Kidney capillary endothelial cell (primary cell): ENCODE data around the gene TMEM233.

Experiments used
- DNase-seq: peaks from one replicate; pipeline ENCODE4 v3.0.0-alpha.2; 2018; ENCODE audit warnings: low spot score

The TMEM233 gene

DNA sequence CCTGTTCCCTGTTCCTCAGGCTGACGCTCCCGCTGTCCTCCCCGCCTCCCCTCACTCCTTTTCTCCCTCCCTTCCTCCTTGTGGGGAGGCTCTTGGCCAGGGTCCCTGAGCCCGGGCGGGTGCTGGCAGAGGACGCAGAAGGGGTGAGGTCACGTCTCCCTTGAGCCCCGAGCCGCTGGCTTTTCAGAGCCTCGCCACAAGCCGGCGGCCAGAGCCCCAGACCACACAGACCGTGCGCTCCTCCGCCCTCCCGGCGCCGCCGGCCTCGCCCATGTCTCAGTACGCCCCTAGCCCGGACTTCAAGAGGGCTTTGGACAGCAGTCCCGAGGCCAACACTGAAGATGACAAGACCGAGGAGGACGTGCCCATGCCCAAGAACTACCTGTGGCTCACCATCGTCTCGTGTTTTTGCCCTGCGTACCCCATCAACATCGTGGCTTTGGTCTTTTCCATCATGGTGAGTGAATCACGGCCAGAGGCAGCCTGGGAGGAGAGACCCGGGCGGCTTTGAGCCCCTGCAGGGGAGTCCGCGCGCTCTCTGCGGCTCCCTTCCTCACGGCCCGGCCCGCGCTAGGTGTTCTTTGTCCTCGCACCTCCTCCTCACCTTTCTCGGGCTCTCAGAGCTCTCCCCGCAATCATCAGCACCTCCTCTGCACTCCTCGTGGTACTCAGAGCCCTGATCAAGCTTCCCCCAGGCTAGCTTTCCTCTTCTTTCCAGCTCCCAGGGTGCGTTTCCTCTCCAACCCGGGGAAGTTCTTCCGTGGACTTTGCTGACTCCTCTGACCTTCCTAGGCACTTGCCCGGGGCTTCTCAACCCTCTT, at the start of gene TMEM233:
TMEM233 (plus strand) TSS at position 197 of the 821 bp plus-strand sequence; CDS start at position 272, 75 bp downstream.
- peak; percentile 50 for DNase-seq

DNA sequence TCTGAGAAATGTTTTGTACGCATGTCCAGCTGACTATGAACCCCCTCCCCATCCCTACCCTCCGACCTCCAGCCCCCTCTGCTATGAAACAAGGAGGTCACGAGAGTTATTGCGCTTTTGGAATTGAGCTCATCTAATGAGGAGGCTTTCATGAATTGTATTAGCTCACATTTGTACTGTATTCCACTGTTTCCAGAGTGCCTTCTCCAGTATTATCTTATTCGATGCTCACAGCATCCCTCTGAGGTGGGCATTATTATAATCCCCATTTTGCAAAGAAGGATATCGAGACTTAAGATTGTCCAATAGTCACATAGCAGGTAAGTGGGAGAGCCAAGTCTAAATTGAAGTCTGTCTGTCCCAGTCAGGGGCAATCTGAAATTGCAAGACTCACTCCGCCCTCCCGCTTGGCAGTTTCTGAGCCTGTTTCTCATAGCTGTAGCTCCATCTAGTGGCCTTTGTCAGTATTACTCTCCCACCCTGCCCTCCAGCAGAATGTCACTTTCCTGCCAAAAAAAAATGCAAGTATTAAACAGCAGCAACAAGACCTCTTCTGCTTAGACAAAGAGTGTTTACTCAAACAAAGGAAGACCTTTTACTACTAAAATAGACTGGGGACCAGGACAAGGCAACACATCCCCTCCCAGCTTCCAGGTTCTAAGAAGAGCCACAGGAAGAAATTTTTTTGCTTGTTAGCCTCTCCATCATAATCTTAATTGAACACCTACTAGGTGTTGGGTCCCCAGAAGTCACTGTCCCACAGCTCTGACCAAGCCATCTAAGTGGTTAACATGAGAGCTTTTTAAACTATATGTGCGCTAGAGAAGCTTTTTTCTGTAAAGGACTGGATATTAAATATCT, 48.6 kb upstream of the TMEM233 start:
- DNase-seq = peak; percentile 69

DNA sequence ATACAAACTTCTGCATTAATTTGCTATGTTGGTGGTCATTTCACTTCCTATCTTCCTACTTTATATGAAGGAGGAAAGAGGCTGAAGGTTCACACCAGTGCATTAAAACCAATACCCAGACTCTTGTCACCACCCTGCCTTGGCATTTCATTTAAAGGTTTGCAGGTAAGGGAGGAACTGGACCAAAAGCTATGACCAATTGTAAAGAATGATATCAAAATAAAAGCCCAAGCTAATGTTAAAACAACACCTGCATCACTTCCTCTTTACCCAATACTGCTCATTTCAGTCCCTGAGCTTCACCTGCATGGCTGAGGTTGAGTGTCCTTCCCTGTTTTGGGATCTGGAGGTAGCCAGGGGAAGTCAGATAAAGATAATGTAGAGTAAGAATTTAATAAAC, 47.2 kb upstream of the TMEM233 start:
- no peak for DNase-seq

DNA sequence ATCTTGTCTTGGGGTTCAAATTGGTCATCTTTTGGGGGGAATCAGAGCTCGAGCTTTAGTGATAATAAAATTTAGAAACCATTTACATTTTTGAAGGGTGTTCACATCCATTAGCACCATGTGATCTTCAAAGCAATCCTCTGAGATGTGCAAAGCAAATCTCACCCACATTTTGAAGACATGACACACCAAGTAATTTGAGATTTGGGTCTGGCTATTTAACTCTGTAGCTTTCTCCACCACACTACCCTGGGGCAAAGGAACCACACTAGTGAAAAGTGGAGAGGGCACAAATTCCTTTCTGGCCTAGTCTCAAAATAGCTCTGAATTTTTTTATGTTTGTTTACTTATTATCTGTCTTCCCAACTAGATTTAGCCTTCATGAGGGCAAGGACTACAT, 46.6 kb upstream of the TMEM233 start:
- DNase-seq = no peak

DNA sequence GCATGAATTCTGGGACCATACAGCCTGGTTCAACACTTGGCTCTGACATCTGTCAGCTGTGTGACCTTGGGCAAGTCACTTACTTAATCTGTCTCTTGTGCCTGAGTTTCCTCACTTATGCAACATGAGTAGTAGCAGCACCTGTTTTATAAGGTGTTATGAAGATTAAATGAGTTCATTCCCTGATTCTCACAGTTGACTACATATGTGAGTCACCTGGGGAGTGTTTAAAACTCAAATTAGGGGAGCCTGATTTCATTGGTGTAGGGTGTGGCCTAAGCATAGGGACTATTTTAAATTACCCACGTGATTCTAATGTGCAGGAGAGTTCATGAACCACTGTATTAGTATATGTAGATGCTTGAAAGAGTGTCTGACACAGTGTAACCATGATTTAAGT, 36.7 kb upstream of the TMEM233 start:
- no peak for DNase-seq

DNA sequence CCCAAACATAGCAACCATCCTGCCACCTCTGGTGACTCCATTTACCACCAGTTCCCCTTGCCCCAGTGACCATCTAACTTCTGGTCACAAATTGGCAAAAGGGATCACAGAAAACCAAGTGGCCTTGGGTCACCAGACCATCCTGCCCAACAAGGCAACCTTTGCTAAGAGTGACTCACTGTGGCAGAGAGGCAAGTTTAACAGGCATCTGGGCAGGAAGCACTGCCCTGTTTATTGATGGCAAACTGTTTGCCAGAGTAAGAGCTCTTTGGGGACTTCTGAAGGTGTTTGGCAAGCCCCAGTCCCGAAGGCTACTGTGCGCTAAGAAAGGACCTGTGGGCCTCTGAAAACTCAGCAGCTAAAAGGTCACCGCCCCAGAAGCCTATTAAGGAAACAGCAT, 28.2 kb upstream of the TMEM233 start:
- DNase-seq = no peak

DNA sequence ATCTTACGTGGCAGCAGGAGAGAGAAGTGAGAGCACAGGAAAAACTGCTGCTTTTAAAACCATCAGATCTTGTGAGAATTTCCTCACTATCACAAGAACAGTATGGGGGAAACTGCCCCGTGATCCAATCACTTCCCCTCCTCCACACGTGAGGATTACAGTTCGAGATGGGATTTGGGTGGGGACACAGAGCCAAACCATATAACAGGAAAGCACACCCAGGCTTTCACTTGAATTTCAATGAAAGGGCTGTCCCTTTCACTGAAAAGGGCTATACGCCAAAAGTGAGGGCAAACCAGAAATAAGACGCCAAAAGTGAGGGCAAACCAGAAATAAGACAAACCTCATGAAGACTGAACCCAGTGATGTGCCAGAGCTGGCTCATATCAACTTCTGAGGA, 22.8 kb upstream of the TMEM233 start:
- DNase-seq = no peak

DNA sequence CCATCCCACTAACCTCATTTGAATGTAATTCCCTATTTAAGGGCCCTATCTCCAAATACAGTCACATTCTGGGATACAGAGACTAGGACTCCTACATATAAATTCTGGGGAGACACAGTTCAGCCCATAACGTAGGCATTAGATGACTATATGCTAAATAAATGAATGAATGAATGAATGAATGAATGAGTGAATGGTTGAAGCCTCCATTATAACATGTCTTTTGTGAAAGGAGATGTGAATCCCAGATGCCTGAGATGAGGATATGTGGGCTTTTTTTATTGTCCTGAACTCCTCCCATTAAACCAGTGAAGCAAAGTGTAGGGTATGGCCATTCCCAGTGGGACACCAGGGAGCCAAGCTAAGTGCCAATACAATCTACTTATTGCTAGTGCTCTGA, 20.5 kb upstream of the TMEM233 start:
- DNase-seq = no peak

DNA sequence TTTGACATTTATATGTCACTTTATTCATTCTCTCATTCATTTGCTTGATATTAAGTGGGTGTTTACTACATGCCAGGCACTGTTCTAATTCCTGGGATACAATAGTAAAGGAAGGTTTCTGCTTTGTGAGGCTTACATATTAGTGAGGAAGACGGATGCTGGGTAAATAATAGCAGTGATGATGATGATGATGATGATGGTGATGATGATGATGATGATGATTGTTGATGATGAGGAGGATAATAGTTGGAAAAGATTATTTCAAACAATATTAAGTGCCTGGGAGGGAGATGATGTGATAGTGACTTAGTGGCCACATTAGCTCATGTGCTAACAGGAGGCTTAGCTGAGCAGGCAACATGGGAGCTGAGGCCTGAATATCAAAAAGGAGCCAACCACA, 19.3 kb upstream of the TMEM233 start:
- DNase-seq = no peak

DNA sequence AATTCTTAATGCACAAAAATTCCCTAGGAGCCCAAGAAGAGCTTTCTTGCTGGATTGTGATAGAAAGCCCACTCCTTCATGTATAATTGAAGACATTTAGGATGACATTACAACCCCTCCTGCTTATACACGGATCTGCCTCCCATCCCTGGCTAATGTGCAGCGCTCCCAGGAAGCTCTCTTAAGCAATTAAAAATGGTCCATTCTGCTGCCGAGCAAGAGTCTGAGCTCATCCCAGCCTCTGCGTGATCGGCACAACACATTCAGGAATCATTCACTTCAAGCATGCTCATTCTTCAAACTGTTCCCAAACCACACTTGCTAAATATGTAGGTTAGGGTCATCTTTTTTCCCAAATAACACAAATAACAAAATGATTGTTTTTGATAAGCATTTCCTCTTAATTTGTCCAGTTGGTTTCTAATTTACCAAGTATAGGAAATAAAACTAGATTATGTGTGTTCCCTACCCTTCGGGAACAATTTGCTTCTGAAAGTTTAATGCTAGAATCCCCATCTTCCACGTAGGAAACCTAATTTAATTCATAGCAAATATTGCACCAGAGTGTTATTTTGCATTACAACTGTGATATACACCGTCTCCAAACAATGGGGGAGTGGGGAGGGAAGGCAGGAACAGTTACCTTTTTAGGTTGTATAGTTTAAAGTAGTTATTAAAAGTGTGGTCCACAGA, 17.3 kb upstream of the TMEM233 start:
- DNase-seq = no peak

DNA sequence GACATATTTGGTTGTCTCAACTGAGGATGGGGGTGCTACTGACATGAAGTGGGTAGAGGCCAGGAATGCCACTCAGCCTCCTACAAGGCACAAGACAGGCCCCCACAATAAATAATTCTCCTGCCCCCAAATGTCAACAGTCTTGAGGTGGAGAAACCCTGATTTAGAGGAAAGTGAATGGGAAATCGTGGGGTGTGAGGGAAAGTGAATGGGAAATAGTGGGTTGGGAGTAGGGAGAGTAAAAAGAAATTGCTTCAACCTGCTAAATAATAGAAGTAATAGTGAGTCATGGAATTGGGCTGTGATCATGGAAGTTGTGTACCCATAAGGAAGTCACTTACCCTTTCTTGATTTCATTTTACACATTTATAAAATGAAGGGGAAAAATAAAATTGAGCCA, 16.7 kb upstream of the TMEM233 start:
- no peak for DNase-seq

DNA sequence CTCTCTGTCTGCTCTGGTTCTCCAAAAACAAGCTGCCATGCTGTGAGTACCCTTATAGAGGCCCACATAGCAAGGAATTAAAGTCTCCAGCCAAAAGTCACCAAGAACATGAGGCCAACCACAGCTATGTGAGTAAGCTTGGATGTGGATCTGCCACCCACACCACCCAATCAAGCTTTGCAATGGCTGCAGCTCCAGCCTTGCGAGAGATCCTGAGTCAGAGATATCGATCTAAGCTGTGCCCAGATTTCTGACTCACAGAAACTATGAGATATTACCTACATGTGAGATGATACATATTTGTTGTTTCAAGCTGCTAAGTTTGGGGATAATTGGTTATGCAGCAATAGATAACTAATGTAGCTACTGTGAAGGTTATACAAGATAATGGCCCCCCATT, 15.5 kb upstream of the TMEM233 start:
- DNase-seq = no peak

DNA sequence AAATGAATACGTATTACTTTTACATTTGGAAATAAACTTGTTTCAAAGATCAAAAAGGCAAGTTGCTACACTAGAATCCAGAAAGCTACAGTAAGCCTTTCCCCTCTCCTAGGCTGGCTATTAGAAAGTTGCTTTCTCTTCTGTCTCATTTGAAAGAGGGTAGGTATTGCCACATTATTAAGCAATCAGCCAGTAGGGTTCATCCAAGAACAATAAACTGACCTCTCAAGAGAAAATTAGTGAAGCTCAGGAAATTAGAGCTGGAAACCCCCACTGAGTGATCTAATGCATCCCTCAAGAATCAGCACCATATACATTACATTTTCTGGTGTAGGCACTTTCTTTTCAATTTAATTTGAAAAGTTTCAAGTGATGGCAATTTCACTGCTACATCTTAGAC, 4.5 kb upstream of the TMEM233 start:
- no peak for DNase-seq

DNA sequence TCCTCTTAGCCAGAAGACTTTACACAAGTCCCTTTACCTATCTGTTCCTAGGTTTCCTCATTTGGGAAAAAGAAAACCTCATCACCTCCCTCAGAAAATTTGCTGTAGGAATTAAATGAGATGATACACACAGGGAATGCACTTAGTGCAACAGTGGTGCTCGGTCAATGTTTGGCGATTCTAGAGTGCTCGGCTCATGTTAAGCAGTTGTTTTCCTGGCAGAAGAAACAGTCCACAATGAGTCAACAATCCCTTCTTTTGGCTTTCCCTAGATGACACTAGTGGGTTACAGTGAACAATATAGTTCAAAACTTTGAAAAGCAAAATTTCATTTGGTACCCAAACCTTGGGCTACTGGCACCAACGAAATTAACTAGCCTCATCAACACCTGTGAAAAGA, 3.9 kb upstream of the TMEM233 start:
- no peak for DNase-seq

DNA sequence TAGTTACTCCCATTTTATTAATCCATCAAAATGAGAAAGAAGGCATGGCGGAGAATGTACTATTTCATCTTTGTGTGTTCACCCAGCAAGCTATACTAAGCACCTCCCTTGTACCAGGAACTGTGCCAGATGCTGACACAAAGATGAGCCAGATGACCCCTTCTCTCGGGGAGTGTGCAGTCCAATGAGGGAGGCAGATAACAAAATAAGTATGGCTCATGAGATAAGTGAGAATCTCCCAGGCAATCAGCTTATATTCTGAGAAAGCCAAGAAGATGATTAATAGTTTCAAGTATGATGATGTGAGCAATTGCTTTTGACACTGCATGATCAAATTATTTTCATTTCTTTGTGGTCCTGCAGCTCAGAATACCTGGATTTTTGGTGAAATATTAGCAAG, 1.3 kb upstream of the TMEM233 start:
- no peak for DNase-seq

DNA sequence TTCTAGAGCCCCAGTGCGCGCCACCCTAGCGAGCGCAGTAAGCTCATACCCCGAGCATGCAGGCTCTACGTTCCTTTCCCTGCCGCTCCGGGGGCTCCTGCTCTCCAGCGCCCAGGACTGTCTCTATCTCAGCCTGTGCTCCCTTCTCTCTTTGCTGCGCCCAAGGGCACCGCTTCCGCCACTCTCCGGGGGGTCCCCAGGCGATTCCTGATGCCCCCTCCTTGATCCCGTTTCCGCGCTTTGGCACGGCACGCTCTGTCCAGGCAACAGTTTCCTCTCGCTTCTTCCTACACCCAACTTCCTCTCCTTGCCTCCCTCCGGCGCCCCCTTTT, 791 bp downstream of the TMEM233 start:
- DNase-seq = peak; percentile 33

DNA sequence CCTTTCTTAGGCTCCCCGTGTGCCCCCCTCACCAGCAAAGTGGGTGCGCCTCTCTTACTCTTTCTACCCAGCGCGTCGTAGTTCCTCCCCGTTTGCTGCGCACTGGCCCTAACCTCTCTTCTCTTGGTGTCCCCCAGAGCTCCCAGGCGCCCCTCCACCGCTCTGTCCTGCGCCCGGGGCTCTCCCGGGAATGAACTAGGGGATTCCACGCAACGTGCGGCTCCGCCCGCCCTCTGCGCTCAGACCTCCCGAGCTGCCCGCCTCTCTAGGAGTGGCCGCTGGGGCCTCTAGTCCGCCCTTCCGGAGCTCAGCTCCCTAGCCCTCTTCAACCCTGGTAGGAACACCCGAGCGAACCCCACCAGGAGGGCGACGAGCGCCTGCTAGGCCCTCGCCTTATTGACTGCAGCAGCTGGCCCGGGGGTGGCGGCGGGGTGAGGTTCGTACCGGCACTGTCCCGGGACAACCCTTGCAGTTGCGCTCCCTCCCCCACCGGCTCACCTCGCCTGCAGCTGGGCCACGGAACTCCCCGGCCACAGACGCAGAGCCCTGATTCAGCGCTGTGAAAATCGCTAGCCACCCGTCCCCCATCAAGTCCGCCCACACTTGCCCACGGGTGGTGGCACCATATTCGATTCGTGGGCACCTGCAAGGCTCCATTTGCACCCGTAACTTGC, 1.3 kb downstream of the TMEM233 start:
- peak; percentile 54 for DNase-seq

DNA sequence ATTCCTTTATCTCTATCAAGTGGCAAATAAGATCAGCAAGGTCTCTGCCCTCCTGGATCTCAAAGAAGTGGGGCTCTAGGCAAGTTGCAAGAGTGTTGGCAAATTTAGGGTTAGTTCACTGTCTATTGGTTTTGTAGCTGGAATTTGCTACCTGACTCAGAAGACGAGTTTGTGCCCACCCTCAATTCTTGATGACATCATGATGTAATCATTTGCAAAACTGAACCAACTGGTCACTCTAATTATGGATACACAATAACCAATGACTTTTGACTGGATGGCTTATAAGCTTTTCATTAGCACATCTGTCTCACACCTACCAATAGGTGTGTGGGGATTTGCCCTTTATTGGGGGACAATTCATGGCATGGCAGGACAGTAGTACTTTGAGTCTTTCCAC, 4.6 kb downstream of the TMEM233 start:
- no peak for DNase-seq

DNA sequence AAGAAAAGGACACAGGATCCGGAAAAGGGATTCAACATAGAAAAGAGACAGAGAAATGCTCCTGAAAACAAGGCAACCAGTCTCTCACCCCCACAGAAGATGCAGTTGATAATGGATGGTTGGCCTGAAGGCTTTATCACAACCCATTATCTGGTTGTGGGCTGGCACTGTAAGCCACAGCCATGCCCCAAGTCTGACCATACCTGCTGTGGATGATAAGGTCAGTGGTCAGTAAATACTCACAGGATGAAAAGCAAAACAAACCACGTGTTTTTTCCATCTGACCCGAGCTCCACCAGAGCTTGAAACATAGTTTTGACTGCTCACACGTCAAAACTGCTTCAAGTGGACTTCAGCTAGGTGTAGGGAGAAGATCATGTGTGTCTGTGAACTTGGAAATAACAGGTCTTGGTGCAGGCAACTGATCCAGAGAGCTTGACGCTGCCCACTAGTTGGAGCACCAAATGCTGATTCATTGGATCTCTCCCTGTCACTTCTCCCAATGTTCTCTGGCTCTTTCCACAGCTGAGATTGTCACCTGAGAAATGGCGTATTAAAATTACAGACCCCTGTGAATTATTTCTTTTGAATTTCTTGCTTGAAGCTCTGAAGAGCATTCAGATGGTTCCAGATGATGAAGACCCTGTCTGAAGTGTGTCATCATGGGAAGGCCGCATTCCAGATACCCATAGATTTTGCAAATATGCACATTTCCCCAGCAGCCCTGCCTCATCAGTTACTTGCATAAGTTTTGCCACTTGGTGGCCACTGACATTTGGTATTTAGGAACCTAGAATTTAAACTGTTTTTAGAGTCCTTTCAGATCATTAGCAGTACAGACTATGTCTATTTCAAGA, 8.5 kb downstream of the TMEM233 start:
- no peak for DNase-seq

DNA sequence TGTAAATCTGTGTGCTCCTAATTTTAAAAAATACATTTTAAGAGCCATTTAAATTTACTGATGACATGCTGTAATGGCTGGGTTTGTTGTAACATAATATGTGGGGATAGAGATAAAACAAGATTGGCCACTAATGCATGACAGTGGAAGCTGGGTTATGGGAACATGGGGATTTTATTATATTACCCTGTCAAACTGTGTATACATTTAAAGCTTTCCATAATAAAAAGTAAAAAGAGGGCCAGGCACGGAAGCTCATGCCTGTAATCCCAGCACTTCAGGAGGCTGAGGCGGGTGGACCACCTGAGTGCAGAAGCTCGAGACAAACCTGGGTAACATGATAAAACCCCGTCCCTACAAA, 9.1 kb downstream of the TMEM233 start:
- DNase-seq = no peak

DNA sequence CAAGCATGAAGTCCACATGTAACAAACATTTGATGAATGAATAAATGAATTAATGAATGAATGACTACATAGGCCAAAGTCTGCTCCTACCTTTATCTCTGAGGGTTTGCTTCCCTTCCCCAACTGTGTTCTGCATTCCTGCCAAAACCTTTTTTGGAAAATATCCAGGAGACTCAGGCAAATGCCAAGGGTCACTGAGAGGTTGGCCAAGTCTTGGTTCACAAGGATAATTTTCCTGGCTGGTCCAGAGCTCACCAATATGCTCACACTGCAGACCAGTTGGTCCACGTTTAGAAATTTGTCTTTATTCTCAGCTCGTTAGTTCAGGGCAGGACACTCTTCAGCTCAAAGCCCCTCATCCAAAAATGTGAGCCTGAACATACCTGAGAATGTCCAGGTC, 10.2 kb downstream of the TMEM233 start:
- DNase-seq = no peak
